Transverse colon (tissue), 4 donors: ENCODE results near the gene PLIN4. TPM values are rescaled to one million over a fixed set of nuclear protein-coding genes. Genes with fewer than 3 reads are reported as not detected.

ENCODE experiments used
- DNase-seq: peaks from one replicate; pipeline ENCODE4 v3.0.0-alpha.2; 2019
- H3K27ac ChIP-seq, 4 donors: fragments of 200-600 bp; sonication (generic); 2 replicates each; pipeline ENCODE4 v1.5.1; 2016 to 2018; ENCODE audit warnings: inconsistent platforms in 4 of 4
- H3K27me3 ChIP-seq: fragments of 200-600 bp; sonication (generic); 2 replicates; pipeline ENCODE4 v1.5.1; 2017; ENCODE audit warnings: inconsistent platforms
- H3K36me3 ChIP-seq, 4 donors: fragments of 200-600 bp; sonication (generic); 2 replicates each; pipeline ENCODE4 v1.5.1; 2017 to 2019; ENCODE audit warnings: inconsistent platforms in 4 of 4
- H3K4me1 ChIP-seq, 4 donors: fragments of 200-600 bp; sonication (generic); 2 replicates each; pipeline ENCODE4 v1.5.1; 2017 to 2020; ENCODE audit warnings: inconsistent platforms in 4 of 4
- H3K4me3 ChIP-seq, 4 donors: fragments of 200-600 bp; sonication (generic); 1 replicate in 1 of 4; 2 replicates in 3 of 4; pipeline versions ENCODE4 v1.5.1 to v1.6.1; 2017 to 2019; ENCODE audit warnings: inconsistent platforms in 4 of 4
- H3K9me3 ChIP-seq, 2 donors: fragments of 200-600 bp; sonication (generic); 2 replicates each; pipeline ENCODE4 v1.5.1; 2017 to 2019; ENCODE audit warnings: inconsistent platforms in 2 of 2
- EP300 ChIP-seq: sonication (generic); formaldehyde crosslinking; IDR thresholded peaks from one replicate; pipeline ENCODE4 v1.6.1; 2017; ENCODE audit warnings: antibody characterized with exemption, low read depth
- POLR2A ChIP-seq: fragments of 450-650 bp; IDR thresholded peaks from one replicate; pipeline ENCODE4 v1.6.1; 2016; ENCODE audit warnings: antibody characterized with exemption, mild to moderate bottlenecking, moderate library complexity
- POLR2AphosphoS5 ChIP-seq, 3 donors: sonication (generic); formaldehyde crosslinking; IDR thresholded peaks; one replicate each; pipeline ENCODE4 v1.6.1; 2016; ENCODE audit warnings: antibody characterized with exemption in 3 of 3
- WGBS, 2 donors: methylation state at CpG; one replicate each; pipeline ENCODE4 v1.1.5; 2018; ENCODE audit warnings: low coverage in 1 of 2; 5-methylcytosine and 5-hydroxymethylcytosine counted together
- in situ Hi-C, 4 donors: fragments of 200-750 bp; cut with MboI; loops; one replicate each; pipeline versions ENCODE4 v1.15.0 to v1.15.1; 2017; ENCODE audit warnings: low sequenced_read_pairs in 3 of 4, low pct_ligation_motif_present in 1 of 4, low pct_unique_long_range_greater_than_20kb in 1 of 4
- intact Hi-C: fragments of 100-400 bp; cut with DNase I; formaldehyde crosslinking; loops from one replicate; pipeline ENCODE4 v1.15.1; 2023; ENCODE audit warnings: low total_unique reads
- total RNA-seq, 4 donors: library from RNA; depleted of rRNA; stranded (reverse); fragments of >200 nt; gene quantifications; one replicate each; pipeline ENCODE4 v1.1.0, GENCODE V29; 2016
- TF ChIP-seq, protein P1 (sequence below), 5 experiments: fragments of 200-600 bp in 3 of 5; fragments of 450-650 bp in 2 of 5; sonication (generic) in 3 of 5; IDR thresholded peaks; 1 replicate in 2 of 5; 2 replicates in 3 of 5; pipeline ENCODE4 v1.5.1; 2016 to 2017; ENCODE audit warnings: antibody characterized with exemption in 5 of 5, inconsistent platforms in 3 of 5, mild to moderate bottlenecking in 2 of 5, moderate library complexity in 1 of 5

The PLIN4 gene
- total RNA-seq, 4 donors from 2014 or later: 8.9 to 33.7 (median 22.2) TPM

DNA sequence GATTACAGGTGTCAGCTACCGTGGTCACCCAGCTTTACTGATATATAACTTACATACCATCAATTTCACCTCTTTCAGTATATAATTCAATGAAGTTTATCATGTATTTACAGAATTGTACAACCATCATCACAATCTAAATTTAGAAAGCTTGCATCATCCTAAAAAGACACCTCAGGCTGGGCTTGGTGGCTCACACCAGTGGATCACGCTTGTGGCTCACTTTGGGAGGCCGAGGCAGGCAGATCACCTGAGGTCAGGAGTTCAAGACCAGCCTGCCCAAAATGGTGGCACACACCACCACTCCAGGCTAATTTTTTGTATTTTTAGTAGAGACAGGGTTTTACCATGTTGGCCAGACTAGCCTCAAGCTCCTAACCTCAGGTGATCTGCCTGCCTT, 50.5 kb downstream of the PLIN4 start:
- Histone ChIP-seq H3K9me3 (no peaks in the 10 kb centered on the region), H3K4me3 (no peak overlapping the region), H3K36me3 (no peaks in the 10 kb centered on the region), H3K27me3 (no peaks in the 10 kb centered on the region), H3K4me1 (peaks cover 0 to 12% (median 3%) of the 10 kb centered on the region in 4 donors), H3K27ac (no peak overlapping the region)
- WGBS, 2 donors: 86 to 100% methylated on average over 1 to 3 of the region's 3 CpGs
- no peak for DNase-seq
- TF ChIP-seq POLR2AphosphoS5 (IDR thresholded peaks at IDR 0.05) (no peak), POLR2A (no peak), EP300 (no peak)
- TF ChIP-seq, protein P1, sequence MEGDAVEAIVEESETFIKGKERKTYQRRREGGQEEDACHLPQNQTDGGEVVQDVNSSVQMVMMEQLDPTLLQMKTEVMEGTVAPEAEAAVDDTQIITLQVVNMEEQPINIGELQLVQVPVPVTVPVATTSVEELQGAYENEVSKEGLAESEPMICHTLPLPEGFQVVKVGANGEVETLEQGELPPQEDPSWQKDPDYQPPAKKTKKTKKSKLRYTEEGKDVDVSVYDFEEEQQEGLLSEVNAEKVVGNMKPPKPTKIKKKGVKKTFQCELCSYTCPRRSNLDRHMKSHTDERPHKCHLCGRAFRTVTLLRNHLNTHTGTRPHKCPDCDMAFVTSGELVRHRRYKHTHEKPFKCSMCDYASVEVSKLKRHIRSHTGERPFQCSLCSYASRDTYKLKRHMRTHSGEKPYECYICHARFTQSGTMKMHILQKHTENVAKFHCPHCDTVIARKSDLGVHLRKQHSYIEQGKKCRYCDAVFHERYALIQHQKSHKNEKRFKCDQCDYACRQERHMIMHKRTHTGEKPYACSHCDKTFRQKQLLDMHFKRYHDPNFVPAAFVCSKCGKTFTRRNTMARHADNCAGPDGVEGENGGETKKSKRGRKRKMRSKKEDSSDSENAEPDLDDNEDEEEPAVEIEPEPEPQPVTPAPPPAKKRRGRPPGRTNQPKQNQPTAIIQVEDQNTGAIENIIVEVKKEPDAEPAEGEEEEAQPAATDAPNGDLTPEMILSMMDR (IDR thresholded peaks at IDR 0.05): no peak
- in situ Hi-C loops: no loop called here
- intact Hi-C loops: no loop called here

DNA sequence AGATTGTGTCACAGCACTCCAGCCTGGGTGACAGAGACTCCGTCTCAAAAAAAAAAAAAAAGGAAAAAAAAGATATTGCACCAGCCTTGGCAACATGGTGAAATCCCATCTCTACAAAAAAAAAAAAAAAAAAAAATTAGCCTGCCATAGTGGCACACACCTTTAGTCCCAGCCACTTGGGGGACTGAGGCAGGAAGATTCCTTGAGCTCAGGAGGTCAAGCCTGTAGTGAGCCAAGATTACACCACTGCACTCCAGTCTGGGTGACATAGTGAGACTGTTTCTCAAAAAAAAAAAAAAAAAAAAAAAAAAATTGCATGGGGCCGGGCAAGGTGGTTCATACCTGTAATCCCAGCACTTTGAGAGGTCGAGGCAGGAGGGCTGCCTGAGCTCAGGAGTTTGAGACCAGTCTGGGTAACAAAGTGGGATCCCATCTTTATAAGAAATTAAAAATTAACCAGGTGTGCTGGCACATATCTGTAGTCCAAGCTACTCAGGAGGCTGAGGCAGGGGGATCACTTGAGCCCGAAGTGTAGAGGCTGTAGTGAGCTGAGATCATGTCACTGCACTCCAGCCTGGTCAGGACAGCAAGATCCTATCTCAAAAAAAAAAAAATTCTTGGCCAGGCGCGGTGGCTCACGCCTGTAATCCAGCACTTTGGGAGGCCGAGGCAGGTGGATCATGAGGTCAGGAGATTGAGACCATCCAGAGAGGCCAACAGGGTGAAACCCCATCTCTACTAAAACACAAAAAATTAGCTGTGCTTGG, 53.3 kb downstream of the PLIN4 start:
- Histone ChIP-seq H3K9me3 (no peaks in the 10 kb centered on the region), H3K27me3 (no peaks in the 10 kb centered on the region), H3K36me3 (no peaks in the 10 kb centered on the region), H3K4me1 (no peaks in the 10 kb centered on the region), H3K4me3 (no peak overlapping the region), H3K27ac (no peak overlapping the region)
- DNase-seq: no peak
- TF ChIP-seq EP300: no peak
- TF ChIP-seq, protein P1 (IDR thresholded peaks at IDR 0.05): no peak
- TF ChIP-seq POLR2AphosphoS5 (IDR thresholded peaks at IDR 0.05): no peak
- TF ChIP-seq POLR2A: no peak
- intact Hi-C loops: no loop called here
- in situ Hi-C loops: no loop called here
- WGBS, 2 donors: 82% methylated on average over 7 to 8 of the region's 8 CpGs

DNA sequence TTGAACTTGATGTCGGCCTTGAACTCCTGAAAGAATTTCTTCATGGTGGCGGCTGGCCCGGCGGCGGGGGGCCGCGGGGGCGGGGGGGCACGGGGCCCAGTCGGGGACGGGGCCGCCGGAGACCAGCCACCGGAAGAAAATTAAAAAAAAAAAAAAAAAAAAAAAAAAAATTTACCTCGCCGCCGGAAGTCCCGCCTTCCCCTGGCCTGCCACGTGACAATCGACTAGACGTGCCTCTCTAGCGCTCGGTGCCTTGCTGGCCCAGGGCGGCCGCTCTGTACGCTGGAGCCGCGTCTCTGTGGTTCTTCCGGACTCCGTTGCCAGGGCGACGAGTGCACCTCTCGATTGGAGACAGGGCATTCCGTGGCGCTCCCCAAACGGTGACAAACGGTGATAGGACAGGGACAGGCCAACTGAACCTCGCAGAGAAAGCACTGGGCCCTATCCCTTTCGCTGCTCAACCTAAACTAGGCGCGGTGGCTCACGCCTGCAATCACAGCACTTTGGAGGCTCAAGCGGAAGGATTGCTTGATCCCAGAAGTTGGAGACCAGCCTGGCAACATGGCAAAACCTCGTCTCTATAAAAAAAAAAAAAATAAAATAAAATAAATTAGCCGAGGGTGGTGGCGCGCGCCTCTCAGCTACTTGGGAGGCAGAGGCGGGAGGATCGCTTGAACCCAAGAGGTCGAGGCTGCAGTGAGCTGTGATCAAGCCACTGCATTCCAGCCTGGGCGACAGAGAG, 60.5 kb downstream of the PLIN4 start, which contains the start of gene UBXN6:
UBXN6 (minus strand) TSS at position 141 of the 742 bp plus-strand sequence; CDS start at position 44, 97 bp downstream.
- Histone ChIP-seq H3K4me3 (peak within 1 kb of the TSS; percentile 74 to 95 (median 86)), H3K9me3 (no peaks in the 10 kb centered on the region), H3K27ac (peak within 1 kb of the TSS; percentile 86 to 96 (median 93)), H3K36me3 (peaks cover 0 to 10% (median 4%) of the 10 kb centered on the region in 4 donors), H3K4me1 (peaks cover 15 to 29% (median 22%) of the 10 kb centered on the region in 4 donors), H3K27me3 (no peaks in the 10 kb centered on the region)
- in situ Hi-C loops: no loop called here
- peak; percentile 38 for TF ChIP-seq POLR2A
- TF ChIP-seq, protein P1 (IDR thresholded peaks at IDR 0.05): peak in 3 of 5 experiments; percentile 8 to 54 (median 35)
- TF ChIP-seq EP300: no peak
- TF ChIP-seq POLR2AphosphoS5 (IDR thresholded peaks at IDR 0.05): peak in 1 of 3 donors; percentile 65
- intact Hi-C loops: no loop called here
- 12 to 50% methylated on average over 4 to 52 of the region's 52 CpGs for WGBS, 2 donors
- peak; percentile 98 for DNase-seq
